Measurements from ENCODE around the gene TPD52L1. TPM values are rescaled to one million over a fixed set of nuclear protein-coding genes. Genes with fewer than 3 reads are reported as not detected.

The TPD52L1 gene
- total RNA-seq, 1 experiment from 2014 or later = 12.4 TPM

- no peak for TF ChIP-seq AR (CRISPR knock-in tag; IDR thresholded peaks at IDR 0.05)
- no peak for TF ChIP-seq EMX1 (CRISPR knock-in tag; IDR thresholded peaks at IDR 0.05)
- TF ChIP-seq FOXK1 (CRISPR knock-in tag; IDR thresholded peaks at IDR 0.05) = no peak
- TF ChIP-seq ATF1 (CRISPR knock-in tag; IDR thresholded peaks at IDR 0.05) = no peak
- TF ChIP-seq ZBTB21 (CRISPR knock-in tag; IDR thresholded peaks at IDR 0.05; ENCODE audit: borderline replicate concordance) = no peak
- TF ChIP-seq MAX (CRISPR knock-in tag; IDR thresholded peaks at IDR 0.05) = no peak
- TF ChIP-seq ZNF416 (CRISPR knock-in tag; IDR thresholded peaks at IDR 0.05) = no peak
- no peak for TF ChIP-seq ZNF532 (CRISPR knock-in tag; IDR thresholded peaks at IDR 0.05; ENCODE audit: borderline replicate concordance)
Observed at GRCh38 chr6:125303512-125303854, 149.9 kb downstream of the TPD52L1 start (continued).

- H3K9me3 Mint-ChIP-seq = peaks cover 18% of the 10 kb centered on the region
- H3K4me3 Mint-ChIP-seq = no peak overlapping the region
- ATAC-seq (no peak), DNase-seq (ENCODE audit: low spot score) (no peak)
- POLR2A ChIA-PET = interaction anchor here (0.5 kb wide), 1 partner anchor 494 kb away, joined by 4 read pairs; no protein-coding TSS in a partner anchor
- CTCF ChIA-PET = interaction anchor here (1.7 kb wide), 1 partner anchor 487 kb away, joined by 6 read pairs; no protein-coding TSS in a partner anchor
- H3K27ac Mint-ChIP-seq = no peak overlapping the region
- H3K36me3 Mint-ChIP-seq = peaks cover 10% of the 10 kb centered on the region; the same call in 1 of the 2 replicates
- H3K27me3 Mint-ChIP-seq (ENCODE audit: low read depth) = peaks cover 6% of the 10 kb centered on the region
- peaks cover 10% of the 10 kb centered on the region for H3K4me1 Mint-ChIP-seq
- TF ChIP-seq HMGA2 (CRISPR knock-in tag; IDR thresholded peaks at IDR 0.05) (no peak), HMGXB4 (CRISPR knock-in tag; IDR thresholded peaks at IDR 0.05) (no peak), ZSCAN18 (CRISPR knock-in tag; IDR thresholded peaks at IDR 0.05) (no peak), FOXP1 (CRISPR knock-in tag; IDR thresholded peaks at IDR 0.05; ENCODE audit: borderline replicate concordance) (no peak), ZNF263 (CRISPR knock-in tag; IDR thresholded peaks at IDR 0.05; ENCODE audit: low read depth) (no peak), RORB (CRISPR knock-in tag; IDR thresholded peaks at IDR 0.05) (no peak)
Observed at GRCh38 chr6:125304970-125305660, 151.5 kb downstream of the TPD52L1 start.

Data from WTC11 (cell line).